Central memory CD4-positive, alpha-beta T cell (primary cell): ENCODE data around the gene DSG3.

Source experiments
- DNase-seq: peaks from one replicate; pipeline ENCODE4 v3.0.0; 2022

DSG3 gene

DNA sequence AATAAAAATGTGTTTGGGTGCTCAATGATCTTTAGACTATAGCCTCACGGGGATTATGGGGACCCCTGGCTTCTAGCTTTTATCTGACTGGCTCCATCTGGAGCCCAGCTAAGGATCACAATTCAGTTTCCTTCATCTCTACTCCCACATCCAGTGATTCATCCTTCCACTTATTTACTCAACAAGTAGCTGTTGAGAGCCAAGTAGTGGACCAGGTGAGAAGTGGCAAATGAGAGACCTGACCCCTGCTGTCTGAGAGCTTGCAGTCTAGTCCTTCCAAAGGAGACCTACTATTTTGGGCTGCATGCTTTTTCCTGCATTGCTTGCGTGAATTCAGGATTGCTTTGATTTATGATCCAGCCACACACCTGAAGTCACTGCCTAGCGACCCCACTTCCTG lies 10.7 kb upstream of the DSG3 start:
- no peak for DNase-seq

- no peak for DNase-seq
These were observed 9.1 kb upstream of the DSG3 start for GRCh38 chr18:31438402-31438801.

GRCh38 chr18:31439807-31440325 lies 7.7 kb upstream of the DSG3 start:
- no peak for DNase-seq

GRCh38 chr18:31440787-31441186 lies 6.8 kb upstream of the DSG3 start:
- DNase-seq = no peak

DNA sequence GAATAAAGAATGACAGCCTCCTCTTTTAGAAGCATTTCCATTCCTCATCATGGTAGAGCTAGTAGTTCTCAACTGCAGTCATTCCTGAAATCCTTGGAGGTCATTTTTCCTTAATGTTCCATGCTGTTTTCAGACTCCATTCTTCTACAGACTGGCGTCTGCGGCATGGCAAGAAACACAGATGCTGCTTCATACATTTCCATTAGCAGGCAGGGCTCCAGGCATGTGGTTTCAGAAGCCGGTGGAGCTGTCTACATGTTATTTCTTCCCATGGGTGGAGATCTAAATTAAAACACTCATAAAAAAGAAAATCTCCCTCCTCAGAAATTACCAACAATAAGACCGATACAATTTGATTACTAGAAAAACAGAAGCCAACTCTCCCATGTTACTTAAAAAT lies 6.0 kb upstream of the DSG3 start:
- DNase-seq = no peak

DNA sequence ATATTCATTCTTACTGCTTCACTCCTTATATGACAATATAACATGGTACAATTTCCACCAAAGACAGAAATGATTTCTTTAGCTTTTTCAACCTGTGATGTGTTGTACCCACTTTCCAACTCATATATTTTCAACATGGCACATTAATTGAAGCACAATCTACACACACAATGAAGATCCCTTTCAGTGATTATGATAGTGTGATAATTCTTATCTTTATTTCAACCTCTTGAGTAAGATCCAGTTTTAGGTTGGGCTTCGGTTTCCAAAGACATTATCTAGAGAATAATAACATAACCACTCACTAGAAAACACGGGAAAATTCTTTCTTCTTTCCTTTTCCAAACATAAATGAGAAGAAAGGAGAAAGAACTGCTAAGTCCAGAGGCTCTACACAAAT lies 3.4 kb upstream of the DSG3 start:
- DNase-seq = no peak

DNA sequence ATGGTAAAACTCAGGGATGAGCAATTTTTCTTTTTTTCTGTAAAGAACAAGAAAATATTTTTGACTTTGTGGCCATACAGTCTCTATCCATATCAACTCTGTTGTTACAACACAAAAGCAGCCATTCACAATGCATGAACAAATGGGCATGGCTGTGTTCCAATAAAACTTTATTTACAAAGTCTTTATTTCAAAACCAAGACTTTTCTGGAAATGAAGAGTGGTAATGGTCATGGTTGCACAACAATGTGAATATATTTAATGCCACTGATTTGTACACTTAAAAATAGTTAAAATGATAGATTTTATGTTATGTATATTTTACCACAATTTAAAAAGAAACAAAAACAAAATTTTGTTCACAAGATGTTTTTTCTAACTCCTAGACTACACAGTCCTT lies 1.6 kb upstream of the DSG3 start:
- no peak for DNase-seq

DNA sequence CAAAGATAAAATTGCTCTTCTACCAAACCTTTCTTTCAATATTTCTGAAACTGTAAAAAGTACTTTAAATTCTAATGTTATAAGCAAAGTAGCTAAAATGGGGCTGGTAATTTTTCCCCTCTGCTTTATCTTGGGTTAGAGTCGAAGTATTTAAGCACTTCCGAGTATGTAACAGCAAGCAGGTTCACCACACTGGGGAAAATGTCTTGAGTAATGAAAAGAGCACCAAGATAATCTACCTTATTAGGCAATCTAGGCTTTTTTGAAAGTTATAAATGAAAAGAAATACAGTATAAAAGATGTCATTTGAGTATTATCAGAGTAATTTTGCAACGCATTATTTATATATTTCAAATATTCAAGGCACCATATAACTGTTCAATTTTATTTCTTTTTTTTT lies 687 bp upstream of the DSG3 start:
- DNase-seq = no peak

GRCh38 chr18:31450409-31450808 lies 2.9 kb downstream of the DSG3 start:
- DNase-seq = no peak

GRCh38 chr18:31451625-31452024 lies 4.1 kb downstream of the DSG3 start:
- no peak for DNase-seq

GRCh38 chr18:31454066-31454708 lies 6.6 kb downstream of the DSG3 start:
- DNase-seq = no peak

GRCh38 chr18:31469629-31470028 lies 22.1 kb downstream of the DSG3 start:
- no peak for DNase-seq

GRCh38 chr18:31478688-31479087 lies 31.1 kb downstream of the DSG3 start:
- DNase-seq = no peak

DNA sequence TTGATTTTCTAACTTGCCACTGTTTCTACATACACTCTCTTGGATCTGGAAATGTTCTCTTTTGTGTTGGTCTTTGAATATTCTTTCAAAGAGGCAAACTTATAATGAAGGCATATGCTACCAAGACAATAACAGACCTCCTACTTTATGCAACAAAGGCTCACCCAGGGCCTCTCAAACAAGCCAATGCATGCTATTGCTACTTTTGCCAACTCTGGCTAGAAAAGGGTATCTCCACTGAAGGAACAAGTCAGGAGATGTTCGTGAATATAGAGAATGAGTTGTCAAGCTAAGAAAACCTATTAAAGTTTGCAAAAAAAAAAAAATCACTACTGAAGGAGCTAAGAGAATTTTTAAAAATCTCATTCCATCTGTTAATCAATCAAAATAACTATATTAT lies 34.5 kb downstream of the DSG3 start:
- no peak for DNase-seq

DNA sequence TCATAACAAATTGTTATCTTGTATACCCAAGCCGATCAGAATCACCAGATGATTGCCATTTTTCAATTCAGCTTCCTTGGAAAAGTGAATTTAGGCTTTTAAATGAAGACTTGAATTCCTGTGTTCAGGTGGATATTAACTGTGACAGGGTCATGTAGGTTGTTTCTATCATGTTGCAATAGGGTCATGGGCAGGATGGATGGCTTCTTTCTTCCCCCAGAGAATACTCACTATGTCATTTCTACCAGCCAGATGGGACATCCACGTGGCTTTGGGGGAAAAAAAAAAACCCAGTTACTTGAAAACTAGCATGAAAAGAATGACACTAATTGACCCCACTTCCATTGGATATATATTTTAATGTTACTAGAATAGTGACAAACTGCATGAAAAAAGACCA lies 35.9 kb downstream of the DSG3 start:
- DNase-seq = no peak

- no peak for DNase-seq
These were observed 36.9 kb downstream of the DSG3 start for GRCh38 chr18:31484461-31484860.

- no peak for DNase-seq
These were observed 38.6 kb downstream of the DSG3 start for GRCh38 chr18:31486165-31486564.

DNA sequence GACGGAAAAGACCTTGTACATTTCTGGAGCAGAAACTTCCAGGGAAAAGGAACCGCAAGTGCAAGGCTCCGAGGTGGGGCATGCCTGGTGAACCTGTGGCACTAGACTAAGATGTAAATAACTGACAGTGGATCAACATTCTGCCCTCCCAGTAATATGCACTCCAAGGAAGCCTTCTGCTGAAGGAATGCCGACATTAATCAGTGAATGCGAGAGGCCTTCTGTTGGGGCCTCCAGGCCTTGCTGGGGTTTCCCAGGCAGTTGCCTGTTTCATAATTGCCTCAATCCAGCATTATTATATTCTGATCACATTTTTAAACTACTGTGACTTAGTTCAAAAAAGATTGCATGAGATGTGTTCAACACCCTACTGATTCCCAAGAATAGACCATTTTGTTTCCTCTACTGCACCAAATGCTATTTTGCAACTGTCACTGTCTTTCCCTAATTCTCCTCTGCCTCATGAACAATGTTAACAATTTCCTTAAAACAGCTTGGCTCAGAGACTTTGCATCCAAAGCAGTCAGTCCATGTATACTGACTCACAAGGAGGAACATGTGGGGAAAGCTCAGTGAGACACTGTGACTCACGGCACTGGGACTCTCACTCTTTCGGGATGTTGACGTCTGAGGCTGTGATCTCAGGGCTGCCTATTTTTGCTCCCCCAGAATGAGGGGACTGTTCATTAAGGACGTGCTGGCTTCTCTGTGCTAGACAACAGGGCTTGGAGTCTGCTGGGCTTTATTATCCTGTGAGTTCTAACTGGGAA lies 39.9 kb downstream of the DSG3 start:
- no peak for DNase-seq

DNA sequence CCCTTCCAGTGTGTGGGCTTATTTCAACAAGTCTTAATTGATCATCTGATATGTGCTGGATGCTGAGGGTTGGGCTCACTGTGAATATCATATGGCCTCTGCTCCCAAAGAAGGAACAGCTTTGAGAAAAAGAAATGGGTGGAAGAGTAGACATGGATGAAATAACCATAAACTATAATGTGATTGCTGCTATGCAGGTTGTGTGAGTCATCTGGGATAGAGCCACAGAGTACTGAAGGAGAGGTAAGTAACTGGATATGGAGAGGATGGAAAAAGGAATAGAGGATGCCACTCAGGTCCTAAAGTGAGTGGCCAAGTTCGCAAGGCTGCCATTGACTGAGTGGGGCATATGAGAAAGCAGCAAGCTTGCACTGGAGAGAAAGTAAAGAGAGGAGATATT lies 41.8 kb downstream of the DSG3 start:
- no peak for DNase-seq

DNA sequence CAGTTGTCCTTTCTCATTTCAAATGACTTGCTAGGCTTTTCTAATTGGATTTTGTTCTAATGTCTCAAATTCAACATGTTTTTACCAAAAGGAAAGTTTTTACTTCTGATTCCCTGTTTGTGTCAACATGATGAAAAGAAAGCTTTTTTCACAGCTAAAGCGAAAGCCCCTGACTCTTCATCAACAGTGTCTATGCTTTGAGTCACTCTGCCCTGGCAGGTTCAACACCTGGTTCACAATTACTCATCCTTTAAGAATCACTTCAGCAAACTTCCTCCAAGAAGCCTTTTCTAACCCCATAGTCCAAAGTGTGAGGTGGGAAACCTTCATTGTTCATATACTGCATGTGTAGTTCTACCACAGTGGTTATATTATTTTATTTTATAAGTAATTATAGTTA lies 42.8 kb downstream of the DSG3 start:
- DNase-seq = no peak

DNA sequence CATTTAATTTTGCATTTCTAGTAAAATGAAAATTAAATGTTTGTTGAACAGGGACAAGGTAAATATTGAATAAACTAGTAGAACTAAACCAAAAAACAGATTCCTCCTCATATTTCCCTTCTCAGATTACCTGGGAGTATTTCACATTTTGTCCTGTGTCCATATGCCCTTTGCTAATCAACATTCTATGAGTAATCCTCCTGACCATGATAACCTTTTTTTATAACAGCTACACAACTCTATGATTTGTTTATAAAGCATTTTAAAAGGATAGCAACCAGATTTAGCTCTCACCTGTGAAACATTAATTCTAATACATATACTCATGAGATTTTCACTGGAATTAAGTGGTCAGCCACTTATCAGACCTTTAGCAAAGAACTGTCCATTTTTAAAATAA lies 43.3 kb downstream of the DSG3 start:
- DNase-seq = no peak

GRCh38 chr18:31491586-31491985 lies 44.0 kb downstream of the DSG3 start:
- no peak for DNase-seq

- no peak for DNase-seq
These were observed 45.1 kb downstream of the DSG3 start for GRCh38 chr18:31492671-31493070.

- DNase-seq = no peak
These were observed 45.6 kb downstream of the DSG3 start for GRCh38 chr18:31493171-31493570.

GRCh38 chr18:31493941-31494340 lies 46.4 kb downstream of the DSG3 start:
- no peak for DNase-seq
